HL-60 (cell line): ENCODE results near the gene FBRS.

Experiments used
- DNase-seq, 2 experiments: peaks; one replicate each; pipeline ENCODE4 v3.0.0-alpha.2; 2010 to 2020; ENCODE audit warnings: low read depth in 1 of 2, low spot score in 1 of 2
- H3K27ac ChIP-seq: fragments of 250-450 bp; sonication (Bioruptor Pico); replicated peaks from 2 replicates; pipeline ENCODE4 v1.5.1; 2020; ENCODE audit warnings: mild to moderate bottlenecking, moderate library complexity
- H3K27me3 ChIP-seq: fragments of 250-450 bp; sonication (Bioruptor Pico); 2 replicates; pipeline ENCODE4 v1.5.1; 2021; ENCODE audit warnings: mild to moderate bottlenecking, moderate library complexity; ENCODE audit not compliant: insufficient read depth, poor library complexity, severe bottlenecking
- H3K4me3 ChIP-seq: replicated peaks from 2 replicates; pipeline ENCODE4 v1.5.1; 2011; ENCODE audit warnings: mild to moderate bottlenecking, control low read depth, low read length; ENCODE audit not compliant: insufficient read depth
- CTCF ChIP-seq: IDR thresholded peaks from one replicate; pipeline ENCODE4 v1.5.1; 2011; ENCODE audit warnings: low read length, control low read depth, inconsistent platforms; ENCODE audit not compliant: insufficient read depth
- GABPA ChIP-seq: IDR thresholded peaks from 2 replicates; pipeline ENCODE4 v1.6.1; 2012; ENCODE audit warnings: low read depth
- POLR2AphosphoS5 ChIP-seq: IDR thresholded peaks from 2 replicates; pipeline ENCODE4 v1.6.1; 2012; ENCODE audit warnings: low read depth
- REST ChIP-seq: IDR thresholded peaks from 2 replicates; pipeline ENCODE4 v1.6.1; 2012; ENCODE audit warnings: low read depth; ENCODE audit not compliant: insufficient replicate concordance
- SPI1 ChIP-seq: IDR thresholded peaks from 2 replicates; pipeline ENCODE4 v1.6.1; 2012; ENCODE audit warnings: low read depth, mild to moderate bottlenecking, borderline replicate concordance

FBRS gene

DNA sequence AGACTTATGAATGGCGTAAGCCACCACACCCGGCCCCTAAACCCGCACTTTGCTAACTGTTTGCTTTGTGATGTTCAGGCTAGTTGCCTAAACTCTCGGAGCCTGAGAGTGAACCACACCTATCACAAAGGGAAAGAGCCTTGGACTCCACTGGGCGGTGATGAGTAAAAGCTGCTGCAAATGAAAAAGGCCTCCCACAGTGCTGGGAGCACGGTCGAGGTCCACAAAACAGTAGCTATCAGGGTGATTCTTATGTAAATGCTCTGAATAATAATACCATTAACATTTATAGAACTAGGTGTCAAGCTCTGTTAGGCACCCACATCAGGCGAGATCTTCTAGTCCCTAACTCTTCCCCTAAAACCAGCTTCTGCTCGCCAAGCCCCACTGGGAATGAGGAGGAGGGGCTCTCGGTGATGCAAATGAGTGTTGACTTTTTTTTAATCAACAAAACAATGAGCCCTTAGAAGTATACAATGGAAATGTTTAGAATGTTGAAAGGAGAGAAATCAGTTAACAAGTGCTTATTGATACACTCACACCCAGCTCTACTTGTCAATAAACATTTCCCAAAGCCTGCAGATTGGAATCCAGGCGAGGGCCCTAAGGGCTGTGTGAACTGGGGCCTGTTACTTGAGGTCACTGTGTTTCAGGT, 19.8 kb downstream of the FBRS start:
- Histone ChIP-seq H3K27me3 (no peaks in the 10 kb centered on the region), H3K4me3 (no peak overlapping the region), H3K27ac (no peak overlapping the region)
- TF ChIP-seq REST (no peak), CTCF (no peak), GABPA (no peak), SPI1 (no peak)
- no peak for DNase-seq

DNA sequence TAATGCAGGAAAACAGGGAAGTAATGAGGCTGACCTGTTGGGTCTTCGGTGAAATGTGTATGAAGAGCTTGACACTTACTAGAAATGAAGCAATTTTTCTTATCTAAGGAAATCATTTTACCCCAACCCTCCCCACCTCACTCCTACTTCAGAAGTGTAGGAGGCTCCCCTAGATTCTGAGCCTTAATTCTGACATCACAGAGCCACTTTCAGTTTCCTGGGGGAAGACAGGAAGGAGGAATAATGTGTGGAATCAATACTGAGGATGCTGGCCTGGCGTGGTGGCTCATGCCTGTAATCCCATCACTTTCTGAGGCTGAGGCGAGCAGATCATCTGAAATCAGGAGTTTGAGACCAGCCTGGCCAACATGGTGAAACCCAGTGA, 20.3 kb downstream of the FBRS start:
- no peak for DNase-seq
- Histone ChIP-seq H3K27ac (no peak overlapping the region), H3K4me3 (no peak overlapping the region), H3K27me3 (no peaks in the 10 kb centered on the region)
- TF ChIP-seq POLR2AphosphoS5: no peak
- TF ChIP-seq GABPA: no peak
- no peak for TF ChIP-seq REST
- no peak for TF ChIP-seq SPI1

DNA sequence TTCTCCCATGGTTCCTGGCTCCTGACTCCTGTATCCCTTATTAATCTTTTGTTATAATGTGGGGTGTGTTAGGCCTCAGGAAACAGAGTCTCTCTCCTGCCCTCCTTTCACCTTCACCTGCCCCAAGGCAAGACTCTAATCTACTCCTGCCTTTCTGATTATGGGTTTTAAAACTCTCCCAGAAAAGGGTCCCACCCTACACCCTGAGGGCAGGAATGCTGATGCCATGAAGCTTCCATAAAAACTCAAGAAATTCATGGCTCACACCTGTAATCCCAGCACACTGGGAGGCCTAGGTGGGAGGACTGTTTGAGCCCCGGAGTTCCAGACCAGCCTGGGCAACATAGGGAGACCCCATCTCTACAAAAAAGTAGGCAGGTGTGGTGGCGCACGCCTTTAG, 22.1 kb downstream of the FBRS start:
- Histone ChIP-seq H3K27me3 (no peaks in the 10 kb centered on the region), H3K27ac (no peak overlapping the region), H3K4me3 (no peak overlapping the region)
- no peak for DNase-seq
- TF ChIP-seq GABPA (no peak), SPI1 (no peak), POLR2AphosphoS5 (no peak), CTCF (no peak)

GRCh38 chr16:30688701-30689100, 30.5 kb downstream of the FBRS start:
- DNase-seq: no peak
- no peak for TF ChIP-seq POLR2AphosphoS5
- no peak for TF ChIP-seq CTCF
- TF ChIP-seq SPI1: no peak
- no peak for TF ChIP-seq REST
- TF ChIP-seq GABPA: no peak
- Histone ChIP-seq H3K27me3 (no peaks in the 10 kb centered on the region), H3K27ac (no peak overlapping the region), H3K4me3 (no peak overlapping the region)
